H9 (cell line): ENCODE measurements around the gene CHDH. TPM values are rescaled to one million over a fixed set of nuclear protein-coding genes. Genes with fewer than 3 reads are reported as not detected.

Experiments
- DNase-seq: peaks from one replicate; pipeline ENCODE4 v3.0.0-alpha.2; 2017
- H2AFZ ChIP-seq: one replicate; pipeline ENCODE4 v1.6.1; 2013; ENCODE audit warnings: mild to moderate bottlenecking, low read length, control low read depth, moderate library complexity
- H2AK5ac ChIP-seq: 2 replicates; pipeline ENCODE4 v1.6.1; 2013; ENCODE audit warnings: low read length, control low read depth, mixed read lengths; ENCODE audit not compliant: insufficient read length
- H2BK120ac ChIP-seq: one replicate; pipeline ENCODE4 v1.6.1; 2013; ENCODE audit warnings: low read depth, mild to moderate bottlenecking, low read length, control low read depth, inconsistent platforms; ENCODE audit not compliant: poor library complexity, severe bottlenecking
- H2BK12ac ChIP-seq: 2 replicates; pipeline ENCODE4 v1.6.1; 2013; ENCODE audit warnings: low read length, control low read depth, mixed read lengths, low read depth; ENCODE audit not compliant: insufficient read length
- H2BK15ac ChIP-seq: 2 replicates; pipeline ENCODE4 v1.6.1; 2013; ENCODE audit warnings: low read depth, low read length, control low read depth
- H2BK20ac ChIP-seq: one replicate; pipeline ENCODE4 v1.6.1; 2013; ENCODE audit warnings: low read depth, mild to moderate bottlenecking, low read length, control low read depth, inconsistent platforms; ENCODE audit not compliant: poor library complexity, severe bottlenecking
- H2BK5ac ChIP-seq: 2 replicates; pipeline ENCODE4 v1.6.1; 2013; ENCODE audit warnings: low read length, control low read depth, mixed read lengths; ENCODE audit not compliant: insufficient read length
- H3K14ac ChIP-seq: 2 replicates; pipeline ENCODE4 v1.6.1; 2013; ENCODE audit warnings: low read length, control low read depth; ENCODE audit not compliant: insufficient read depth
- H3K18ac ChIP-seq: 2 replicates; pipeline ENCODE4 v1.6.1; 2013; ENCODE audit warnings: low read depth, mild to moderate bottlenecking, mixed read lengths, low read length, control low read depth; ENCODE audit not compliant: insufficient read length
- H3K23ac ChIP-seq: 2 replicates; pipeline ENCODE4 v1.6.1; 2013; ENCODE audit warnings: low read length, control low read depth, mixed read lengths, low read depth; ENCODE audit not compliant: insufficient read length
- H3K23me2 ChIP-seq: 2 replicates; pipeline ENCODE4 v1.6.1; 2013; ENCODE audit warnings: low read depth, mild to moderate bottlenecking, mixed read lengths, low read length, control low read depth; ENCODE audit not compliant: insufficient read length, poor library complexity, severe bottlenecking
- H3K27ac ChIP-seq: 2 replicates; pipeline ENCODE4 v1.5.1; 2013; ENCODE audit warnings: low read length, control low read depth, mixed read lengths, low read depth; ENCODE audit not compliant: insufficient read length
- H3K27me3 ChIP-seq: 2 replicates; pipeline ENCODE4 v1.6.1; 2013; ENCODE audit warnings: low read length, control low read depth, inconsistent platforms; ENCODE audit not compliant: insufficient read depth
- H3K4ac ChIP-seq: 2 replicates; pipeline ENCODE4 v1.6.1; 2013; ENCODE audit warnings: low read depth, mild to moderate bottlenecking, control low read depth, inconsistent platforms, low read length, moderate library complexity
- H3K4me1 ChIP-seq: 2 replicates; pipeline ENCODE4 v1.6.1; 2013; ENCODE audit warnings: low read length, control low read depth, inconsistent platforms; ENCODE audit not compliant: insufficient read depth
- H3K4me2 ChIP-seq: 2 replicates; pipeline ENCODE4 v1.6.1; 2013; ENCODE audit warnings: low read length, control low read depth, mixed read lengths; ENCODE audit not compliant: insufficient read length, insufficient read depth
- H3K56ac ChIP-seq: 2 replicates; pipeline ENCODE4 v1.6.1; 2013; ENCODE audit warnings: low read depth, mild to moderate bottlenecking, mixed read lengths, low read length, control low read depth; ENCODE audit not compliant: insufficient read length
- H3K79me1 ChIP-seq: 2 replicates; pipeline ENCODE4 v1.6.1; 2013; ENCODE audit warnings: low read depth, mild to moderate bottlenecking, moderate library complexity, low read length, control low read depth, inconsistent platforms; ENCODE audit not compliant: insufficient read depth, poor library complexity, severe bottlenecking
- H3K79me2 ChIP-seq: 2 replicates; pipeline ENCODE4 v1.6.1; 2013; ENCODE audit warnings: low read length, control low read depth, inconsistent platforms; ENCODE audit not compliant: insufficient read depth
- H3K9ac ChIP-seq: 2 replicates; pipeline ENCODE4 v1.6.1; 2013; ENCODE audit warnings: low read length, control low read depth, mixed read lengths; ENCODE audit not compliant: insufficient read length; ENCODE audit errors: extremely low read depth
- H3K9me3 ChIP-seq: one replicate; pipeline ENCODE4 v1.6.1; 2013; ENCODE audit warnings: low read depth, low read length, inconsistent platforms; ENCODE audit not compliant: control insufficient read depth
- H3T11ph ChIP-seq: one replicate; pipeline ENCODE4 v1.6.1; 2013; ENCODE audit warnings: mild to moderate bottlenecking, low read length, control low read depth, inconsistent platforms
- H4K20me1 ChIP-seq: one replicate; pipeline ENCODE4 v1.6.1; 2013; ENCODE audit not compliant: control insufficient read depth, insufficient read length, insufficient read depth
- H4K5ac ChIP-seq: 2 replicates; pipeline ENCODE4 v1.6.1; 2013; ENCODE audit warnings: low read depth, mild to moderate bottlenecking, mixed read lengths, low read length, control low read depth; ENCODE audit not compliant: insufficient read length
- H4K8ac ChIP-seq: replicated peaks from 2 replicates; pipeline ENCODE4 v1.6.1; 2013; ENCODE audit warnings: low read length, control low read depth, mixed read lengths, low read depth; ENCODE audit not compliant: insufficient read length
- H4K91ac ChIP-seq: 2 replicates; pipeline ENCODE4 v1.6.1; 2013; ENCODE audit warnings: low read depth, mild to moderate bottlenecking, moderate library complexity, mixed read lengths, low read length, control low read depth; ENCODE audit not compliant: insufficient read length
- H3K27ac Mint-ChIP-seq, 3 experiments: 2 replicates in 2 of 3; 3 replicates in 1 of 3; pipeline ENCODE4 v1.8.0; 2020 to 2021; ENCODE audit warnings: mixed read lengths in 3 of 3, mild to moderate bottlenecking in 1 of 3, moderate library complexity in 1 of 3
- H3K27me3 Mint-ChIP-seq: 2 replicates; pipeline ENCODE4 v1.8.0; 2021; ENCODE audit warnings: low read depth, mild to moderate bottlenecking, moderate library complexity, mixed read lengths
- H3K36me3 Mint-ChIP-seq, 3 experiments: 2 replicates in 2 of 3; 3 replicates in 1 of 3; pipeline ENCODE4 v1.8.0; 2020 to 2021; ENCODE audit warnings: low read depth in 3 of 3, mixed read lengths in 3 of 3; ENCODE audit not compliant: insufficient read depth in 1 of 3
- H3K4me1 Mint-ChIP-seq, 2 experiments: 2 replicates each; pipeline ENCODE4 v1.8.0; 2020; ENCODE audit warnings: mixed read lengths in 2 of 2
- H3K4me3 Mint-ChIP-seq, 2 experiments: 2 replicates in 1 of 2; 3 replicates in 1 of 2; pipeline ENCODE4 v1.8.0; 2020 to 2021; ENCODE audit warnings: mild to moderate bottlenecking in 2 of 2, mixed read lengths in 2 of 2, moderate library complexity in 1 of 2
- H3K9me3 Mint-ChIP-seq, 2 experiments: 2 replicates in 1 of 2; 3 replicates in 1 of 2; pipeline ENCODE4 v1.8.0; 2020; ENCODE audit warnings: mild to moderate bottlenecking in 2 of 2, mixed read lengths in 2 of 2, moderate library complexity in 1 of 2
- CTCF ChIP-seq: fragments of 200-600 bp; sonication (generic); conservative IDR thresholded peaks from 3 replicates; pipeline ENCODE4 v1.8.0; 2021; ENCODE audit warnings: antibody characterized with exemption, mild to moderate bottlenecking
- WGBS: extraction: QIAGEN DNeasy Blood & Tissue Kit; methylation state at CpG from one replicate; pipeline ENCODE4 v1.1.7; 2013; ENCODE audit warnings: missing lambda C conversion rate, low lambda C conversion rate, mixed read lengths; ENCODE audit not compliant: insufficient read length; ENCODE audit errors: extremely low coverage; 5-methylcytosine and 5-hydroxymethylcytosine counted together
- total RNA-seq: library from RNA; stranded (reverse); gene quantifications from 2 replicates; pipeline ENCODE4 v1.2.1, GENCODE V29; 2021

The CHDH gene
- total RNA-seq, 1 experiment from 2014 or later = 11.0 TPM

GRCh38 chr3:53846851-53847155 is 584 bp upstream of the CHDH start:
- Histone ChIP-seq H4K5ac (no peak overlapping the region), H3K18ac (no peak overlapping the region), H2BK20ac (no peak overlapping the region), H3K56ac (no peak overlapping the region), H2AFZ (no peak overlapping the region), H3K79me2 (no peaks in the 10 kb centered on the region), H2BK5ac (no peak overlapping the region), H3K27ac (no peak overlapping the region), H3K27me3 (peaks cover 9% of the 10 kb centered on the region; the same call in 1 of the 2 replicates), H2AK5ac (no peak overlapping the region), H3K4ac (no peak overlapping the region), H3K4me1 (peaks cover 7% of the 10 kb centered on the region; the same call in 1 of the 2 replicates), H3K14ac (no peak overlapping the region), H3K23me2 (peaks cover 4% of the 10 kb centered on the region), H3K79me1 (no peaks in the 10 kb centered on the region), H4K20me1 (no peaks in the 10 kb centered on the region), H3T11ph (no peak overlapping the region), H4K8ac (no peak overlapping the region), H4K91ac (no peak overlapping the region), H2BK120ac (no peak overlapping the region), H3K9ac (no peak overlapping the region), H3K23ac (no peak overlapping the region), H2BK15ac (no peak overlapping the region), H2BK12ac (no peak overlapping the region), H3K4me2 (peak overlapping the region; percentile 38), H3K9me3 (no peaks in the 10 kb centered on the region)
- Mint-ChIP-seq H3K27me3 (peaks cover 26% of the 10 kb centered on the region), H3K9me3 (no peaks in the 10 kb centered on the region; a peak in 1 of 5 replicates), H3K36me3 (no peaks in the 10 kb centered on the region; a peak in 2 of 7 replicates), H3K4me1 (peaks cover 36 to 41% of the 10 kb centered on the region in 2 experiments), H3K27ac (no peak overlapping the region), H3K4me3 (peak overlapping the region; percentile 66 to 83)
- TF ChIP-seq CTCF = no peak
- DNase-seq = no peak
- no CpG with 5 or more reads among the region's 10 CpGs for WGBS
